NCI-H187 treated with DMSO at 0.1 percent for 48 hours (cell line): ENCODE data around the gene MCHR1.
"Not testable (repeated sequence)": the region's sequence is repeated elsewhere in the genome, so short reads cannot be mapped to it uniquely, and the experiment has no call there.

Experiments used
- DNase-seq: peaks from one replicate; lab custom pipeline; 2025; lab: John Stamatoyannopoulos, UW

MCHR1 gene

GRCh38 chr22:40691532-40691931, 12.2 kb downstream of the MCHR1 start:
- no peak for DNase-seq

GRCh38 chr22:40694411-40694810, 15.1 kb downstream of the MCHR1 start:
- DNase-seq, result no peak

GRCh38 chr22:40701274-40701673, 22.0 kb downstream of the MCHR1 start:
- DNase-seq, result no peak

GRCh38 chr22:40703174-40703573, 23.9 kb downstream of the MCHR1 start:
- no peak for DNase-seq

- no peak for DNase-seq
These were observed 24.5 kb downstream of the MCHR1 start for GRCh38 chr22:40703736-40704135.

- DNase-seq, result no peak
These were observed 26.8 kb downstream of the MCHR1 start for GRCh38 chr22:40705918-40706682.

GRCh38 chr22:40707154-40707553, 27.9 kb downstream of the MCHR1 start:
- no peak for DNase-seq

- no peak for DNase-seq
These were observed 28.9 kb downstream of the MCHR1 start for GRCh38 chr22:40708177-40708576.

- no peak for DNase-seq
These were observed 30.6 kb downstream of the MCHR1 start for GRCh38 chr22:40709752-40710413.

GRCh38 chr22:40712311-40712710, 33.0 kb downstream of the MCHR1 start:
- DNase-seq, result no peak

- no peak for DNase-seq
These were observed 35.4 kb downstream of the MCHR1 start for GRCh38 chr22:40714499-40715337.

- no peak for DNase-seq
These were observed 36.8 kb downstream of the MCHR1 start for GRCh38 chr22:40716116-40716515.

- not testable (repeated sequence) for DNase-seq
These were observed 38.4 kb downstream of the MCHR1 start for GRCh38 chr22:40717657-40718056.

GRCh38 chr22:40718250-40719204, 39.2 kb downstream of the MCHR1 start:
- no peak for DNase-seq

GRCh38 chr22:40719599-40719998, 40.3 kb downstream of the MCHR1 start:
- no peak for DNase-seq

GRCh38 chr22:40720156-40720537, 40.9 kb downstream of the MCHR1 start:
- not testable (repeated sequence) for DNase-seq

GRCh38 chr22:40720538-40721256, 41.4 kb downstream of the MCHR1 start:
- no peak for DNase-seq

GRCh38 chr22:40721266-40721665, 42.0 kb downstream of the MCHR1 start:
- peak; percentile 20 for DNase-seq

GRCh38 chr22:40723396-40723933, 44.2 kb downstream of the MCHR1 start:
- no peak for DNase-seq

- no peak for DNase-seq
These were observed 47.2 kb downstream of the MCHR1 start for GRCh38 chr22:40726514-40726913.
